Endothelial cell of umbilical vein (primary cell): ENCODE data around the gene PARD3B. TPM values are rescaled to one million over a fixed set of nuclear protein-coding genes. Genes with fewer than 3 reads are reported as not detected.

Experiments
- BruUV-seq: library from RNA; stranded (reverse); fragments of 400-500 nt; replicated peaks from 2 replicates; lab custom pipeline; 2021; lab: Mats Ljungman, UMichigan
- CTCF ChIA-PET: fragments of 300-600, 350-600 bp; sonication (Branson Sonifier 250); formaldehyde crosslinking; loops from one replicate; lab custom pipeline; 2021; ENCODE audit warnings: antibody characterized with exemption, inconsistent platforms; lab: Charles Lee
- POLR2A ChIA-PET: fragments of 300-600, 350-600 bp; sonication (Branson Sonifier 250); formaldehyde crosslinking; loops from one replicate; lab custom pipeline; 2021; ENCODE audit warnings: antibody characterized with exemption, inconsistent platforms; lab: Charles Lee
- DNase-seq: peaks from one replicate; pipeline ENCODE4 v3.0.0-alpha.2; 2011; ENCODE audit warnings: low read depth, low spot score
- FAIRE-seq: peaks from 2 replicates; lab custom pipeline; 2011; peaks lifted over from hg19 to GRCh38; lab: Jason Lieb, UNC
- H2AFZ ChIP-seq: 2 replicates; pipeline ENCODE4 v1.6.0; 2012; ENCODE audit warnings: low read depth, low read length, control low read depth, inconsistent platforms
- H3K27ac ChIP-seq: 2 replicates; pipeline ENCODE4 v1.5.1; 2011; ENCODE audit warnings: low read depth, mild to moderate bottlenecking, control low read depth, low read length, moderate library complexity; ENCODE audit not compliant: insufficient read depth
- H3K27me3 ChIP-seq, 2 experiments: 2 replicates each; pipeline versions ENCODE4 v1.6.0 to v1.6.1; 2011; ENCODE audit warnings: low read length in 2 of 2, mixed read lengths in 1 of 2; ENCODE audit not compliant: control insufficient read depth in 2 of 2, insufficient read depth in 2 of 2
- H3K36me3 ChIP-seq, 2 experiments: 2 replicates in 1 of 2; 3 replicates in 1 of 2; pipeline ENCODE4 v1.5.1; 2011; ENCODE audit warnings: low read length in 2 of 2, mild to moderate bottlenecking in 1 of 2, moderate library complexity in 1 of 2; ENCODE audit not compliant: control insufficient read depth in 2 of 2, insufficient read depth in 2 of 2; ENCODE audit errors: extremely low read depth in 1 of 2
- H3K4me1 ChIP-seq: 3 replicates; pipeline ENCODE4 v1.5.1; 2011; ENCODE audit warnings: mild to moderate bottlenecking, low read length; ENCODE audit not compliant: control insufficient read depth, insufficient read depth; ENCODE audit errors: extremely low read depth
- H3K4me2 ChIP-seq: 2 replicates; pipeline ENCODE4 v1.6.1; 2011; ENCODE audit warnings: low read length, control low read depth, mixed read lengths; ENCODE audit not compliant: insufficient read depth
- H3K4me3 ChIP-seq, 3 experiments: fragments of 200-600 bp in 1 of 3; sonication (generic), shearing (Covaris generic) in 1 of 3; replicated peaks in 1 of 3; 2 replicates each; pipeline ENCODE4 v1.5.1; 2011 to 2016; ENCODE audit warnings: control low read depth in 3 of 3, low read length in 3 of 3, mild to moderate bottlenecking in 2 of 3, inconsistent platforms in 1 of 3, low read depth in 1 of 3, moderate library complexity in 1 of 3; ENCODE audit not compliant: insufficient read depth in 1 of 3
- H3K79me2 ChIP-seq: 2 replicates; pipeline ENCODE4 v1.6.0; 2012; ENCODE audit warnings: low read length, inconsistent platforms; ENCODE audit not compliant: control insufficient read depth, insufficient read depth
- H3K9ac ChIP-seq: replicated peaks from 2 replicates; pipeline ENCODE3; 2011; ENCODE audit warnings: low read length, control low read depth; ENCODE audit not compliant: insufficient read depth; ENCODE audit errors: extremely low read depth
- H3K9me1 ChIP-seq: replicated peaks from 3 replicates; pipeline ENCODE4 v1.6.0; 2011; ENCODE audit warnings: mild to moderate bottlenecking, low read length; ENCODE audit not compliant: control insufficient read depth, insufficient read depth; ENCODE audit errors: extremely low read depth
- H3K9me3 ChIP-seq: replicated peaks from 2 replicates; pipeline ENCODE4 v1.5.1; 2012; ENCODE audit warnings: low read length, inconsistent platforms; ENCODE audit not compliant: control insufficient read depth, insufficient read depth
- H4K20me1 ChIP-seq: replicated peaks from 2 replicates; pipeline ENCODE3; 2011; ENCODE audit warnings: mild to moderate bottlenecking, low read length; ENCODE audit not compliant: control insufficient read depth, insufficient read depth; ENCODE audit errors: extremely low read depth
- EZH2 ChIP-seq: IDR thresholded peaks from 2 replicates; pipeline ENCODE4 v1.6.1; 2012; ENCODE audit warnings: borderline replicate concordance, low read depth, mild to moderate bottlenecking, moderate library complexity, low read length, inconsistent platforms; ENCODE audit not compliant: severe bottlenecking
- FOS ChIP-seq: IDR thresholded peaks from 2 replicates; pipeline ENCODE4 v1.6.1; 2011; ENCODE audit warnings: mild to moderate bottlenecking, low read length, moderate library complexity, borderline replicate concordance; ENCODE audit not compliant: insufficient read depth
- GATA2 ChIP-seq: IDR thresholded peaks from 2 replicates; pipeline ENCODE4 v1.7.0; 2011; ENCODE audit warnings: low read depth, mild to moderate bottlenecking, moderate library complexity, mixed read lengths, low read length; ENCODE audit not compliant: insufficient read length, insufficient read depth
- JUN ChIP-seq: IDR thresholded peaks from 2 replicates; pipeline ENCODE4 v1.6.1; 2011; ENCODE audit warnings: borderline replicate concordance, low read depth; ENCODE audit not compliant: insufficient read length, insufficient read depth
- MYC ChIP-seq: IDR thresholded peaks from one replicate; pipeline ENCODE4 v1.6.1; 2011; ENCODE audit warnings: mild to moderate bottlenecking, low read depth, low read length
- POLR2A ChIP-seq: IDR thresholded peaks from 2 replicates; pipeline ENCODE4 v1.6.1; 2012; ENCODE audit warnings: low read depth, mild to moderate bottlenecking, control low read depth, low read length
- POLR2AphosphoS5 ChIP-seq: IDR thresholded peaks from 2 replicates; pipeline ENCODE4 v1.6.1; 2012; ENCODE audit warnings: low read depth, mild to moderate bottlenecking, control low read depth, low read length, moderate library complexity; ENCODE audit not compliant: insufficient read depth
- dilution Hi-C: fragments of 300-500 bp; cut with MboI; formaldehyde crosslinking; loops from one replicate; pipeline ENCODE4 v1.15.0; 2019; ENCODE audit warnings: low sequenced_read_pairs; ENCODE audit not compliant: extremely low pct_ligation_motif_present
- intact Hi-C: fragments of 100-400 bp; cut with micrococcal nuclease; formaldehyde crosslinking; loops from one replicate; pipeline ENCODE4 v1.10.0; 2022
- polyA plus RNA-seq, 4 experiments: library from polyadenylated mRNA; depleted of rRNA in 3 of 4; stranded (reverse) in 3 of 4; unstranded in 1 of 4; fragments of >200 nt; gene quantifications; 2 replicates each; pipeline versions ENCODE4 v1.2.1 to v1.2.3, GENCODE V29; 2011 to 2012; ENCODE audit warnings: missing spikeins in 1 of 4
- total RNA-seq: library from RNA; stranded (reverse); gene quantifications from 2 replicates; pipeline ENCODE4 v1.2.3, GENCODE V29; 2021
- TF ChIP-seq, protein P1 (sequence below), 2 donors: IDR thresholded peaks; 1 replicate in 1 of 2; 2 replicates in 1 of 2; pipeline ENCODE4 v1.5.1; 2011; ENCODE audit warnings: low read length in 2 of 2, mild to moderate bottlenecking in 2 of 2, moderate library complexity in 2 of 2, control low read depth in 1 of 2, inconsistent platforms in 1 of 2, low read depth in 1 of 2; ENCODE audit not compliant: insufficient read depth in 1 of 2; ENCODE audit errors: extremely low read depth in 1 of 2
- TF ChIP-seq, protein P2 (sequence below): IDR thresholded peaks from 2 replicates; pipeline ENCODE4 v1.6.1; 2011; ENCODE audit not compliant: insufficient read depth, insufficient read length

Gene PARD3B
- total and polyA plus RNA-seq, 2 donors (not counting 3 experiments of a cell fraction or from before 2014, with no cell fraction given) = 2.2 to 30.9 TPM

DNA sequence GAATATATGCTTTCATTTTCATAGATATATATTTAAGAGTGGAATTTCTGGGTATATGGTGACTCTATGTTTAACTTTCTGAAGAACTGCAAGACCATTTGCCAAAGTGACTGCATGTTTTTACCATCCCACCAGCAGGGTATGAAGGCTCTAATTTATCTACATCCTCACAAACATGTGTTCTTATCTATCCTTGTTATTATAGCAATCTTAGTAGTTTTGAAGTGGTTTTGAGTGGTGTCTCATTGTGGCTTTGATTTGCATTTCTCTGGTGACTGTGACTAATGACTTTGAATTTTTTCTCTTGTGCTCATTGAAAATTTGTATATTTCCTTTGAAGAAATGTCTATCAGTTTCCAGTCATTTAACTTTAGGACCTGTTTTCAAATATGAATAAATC, 826.9 kb downstream of the PARD3B start:
- no peak overlapping the region for H3K27ac ChIP-seq
- no peaks in the 10 kb centered on the region for H3K9me1 ChIP-seq
- POLR2A ChIA-PET = no interaction called here
- no peaks in the 10 kb centered on the region for H3K36me3 ChIP-seq
- no peak overlapping the region for H3K4me3 ChIP-seq
- H3K79me2 ChIP-seq = no peaks in the 10 kb centered on the region
- dilution Hi-C loops = no loop called here
- CTCF ChIA-PET = no interaction called here
- peaks cover 2% of the 10 kb centered on the region for H3K4me1 ChIP-seq
- DNase-seq (no peak), FAIRE-seq (no peak)
- H3K9ac ChIP-seq = no peak overlapping the region
- H2AFZ ChIP-seq = no peak overlapping the region
- TF ChIP-seq, protein P1, sequence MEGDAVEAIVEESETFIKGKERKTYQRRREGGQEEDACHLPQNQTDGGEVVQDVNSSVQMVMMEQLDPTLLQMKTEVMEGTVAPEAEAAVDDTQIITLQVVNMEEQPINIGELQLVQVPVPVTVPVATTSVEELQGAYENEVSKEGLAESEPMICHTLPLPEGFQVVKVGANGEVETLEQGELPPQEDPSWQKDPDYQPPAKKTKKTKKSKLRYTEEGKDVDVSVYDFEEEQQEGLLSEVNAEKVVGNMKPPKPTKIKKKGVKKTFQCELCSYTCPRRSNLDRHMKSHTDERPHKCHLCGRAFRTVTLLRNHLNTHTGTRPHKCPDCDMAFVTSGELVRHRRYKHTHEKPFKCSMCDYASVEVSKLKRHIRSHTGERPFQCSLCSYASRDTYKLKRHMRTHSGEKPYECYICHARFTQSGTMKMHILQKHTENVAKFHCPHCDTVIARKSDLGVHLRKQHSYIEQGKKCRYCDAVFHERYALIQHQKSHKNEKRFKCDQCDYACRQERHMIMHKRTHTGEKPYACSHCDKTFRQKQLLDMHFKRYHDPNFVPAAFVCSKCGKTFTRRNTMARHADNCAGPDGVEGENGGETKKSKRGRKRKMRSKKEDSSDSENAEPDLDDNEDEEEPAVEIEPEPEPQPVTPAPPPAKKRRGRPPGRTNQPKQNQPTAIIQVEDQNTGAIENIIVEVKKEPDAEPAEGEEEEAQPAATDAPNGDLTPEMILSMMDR (IDR thresholded peaks at IDR 0.05; ENCODE audit: extremely low read depth in 1 of 2, insufficient read depth in 1 of 2, low read depth in 1 of 2, low read length in 2 of 2) = no peak
- TF ChIP-seq POLR2AphosphoS5 = no peak
- intact Hi-C loops = no loop called here
- no peaks in the 10 kb centered on the region for H3K9me3 ChIP-seq
- no peaks in the 10 kb centered on the region for H4K20me1 ChIP-seq
- no peak overlapping the region for H3K4me2 ChIP-seq
- H3K27me3 ChIP-seq = no peaks in the 10 kb centered on the region
- BruUV-seq = no TSS peak

DNA sequence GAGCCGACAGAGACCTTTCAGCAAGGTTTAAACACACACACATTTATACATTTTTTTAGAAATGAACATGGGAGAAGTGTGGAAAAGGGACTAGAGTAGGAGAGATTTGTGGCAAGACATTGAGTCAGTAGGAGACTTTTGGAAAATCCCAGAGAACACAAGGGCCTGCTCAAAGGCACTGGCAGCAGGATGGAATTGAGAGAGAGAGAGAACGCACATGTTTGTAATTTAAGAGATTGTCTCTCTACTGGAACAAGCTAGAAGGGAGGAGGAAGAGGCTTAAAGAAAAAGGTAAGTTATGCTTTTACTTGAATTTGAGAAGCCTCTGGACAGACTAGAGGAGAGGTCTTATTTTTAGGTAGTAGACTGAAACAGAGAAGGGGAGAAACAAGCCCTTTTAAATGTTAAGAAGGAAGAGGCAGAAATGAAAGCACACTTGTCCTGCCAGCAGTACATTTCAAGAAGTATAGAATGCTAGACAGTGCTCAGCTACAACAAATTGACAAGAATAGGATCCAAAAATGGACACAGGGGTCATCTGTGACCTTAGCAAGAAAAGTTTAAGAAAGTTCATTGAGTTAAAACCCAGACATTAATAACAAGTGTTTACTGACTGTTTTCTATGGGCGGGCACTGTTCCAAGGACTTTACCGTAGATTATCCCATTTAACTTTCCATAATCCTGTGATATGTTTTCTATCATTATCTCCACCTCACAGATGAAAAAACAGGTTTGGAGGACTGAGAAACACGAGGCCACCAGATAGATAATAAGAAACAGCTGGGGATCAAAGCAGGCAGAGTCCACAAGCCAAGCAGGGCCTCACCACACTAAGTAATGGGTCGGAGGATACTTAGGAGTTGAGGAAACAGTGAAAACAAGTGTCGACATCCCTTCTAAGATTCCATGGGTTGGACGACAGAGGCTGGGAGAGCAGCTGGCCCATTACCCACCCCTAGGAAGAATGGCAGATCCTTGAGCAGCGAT, 830.5 kb downstream of the PARD3B start:
- no peaks in the 10 kb centered on the region for H4K20me1 ChIP-seq
- DNase-seq (no peak), FAIRE-seq (no peak)
- H3K9ac ChIP-seq = no peak overlapping the region
- H3K4me1 ChIP-seq = no peaks in the 10 kb centered on the region
- dilution Hi-C loops (no loop called here), intact Hi-C loops (no loop called here)
- H3K27me3 ChIP-seq = no peaks in the 10 kb centered on the region
- H3K27ac ChIP-seq = no peak overlapping the region
- no peaks in the 10 kb centered on the region for H3K36me3 ChIP-seq
- H3K4me3 ChIP-seq = no peak overlapping the region
- POLR2A ChIA-PET = no interaction called here
- CTCF ChIA-PET = no interaction called here
- H3K9me3 ChIP-seq = no peaks in the 10 kb centered on the region
- H3K9me1 ChIP-seq = no peaks in the 10 kb centered on the region
- no peak overlapping the region for H2AFZ ChIP-seq
- no peak for TF ChIP-seq JUN
- no peak for TF ChIP-seq POLR2A
- TF ChIP-seq, protein P1 (IDR thresholded peaks at IDR 0.05; ENCODE audit: extremely low read depth in 1 of 2, insufficient read depth in 1 of 2, low read depth in 1 of 2, low read length in 2 of 2) = no peak
- TF ChIP-seq GATA2 = no peak
- no peak for TF ChIP-seq POLR2AphosphoS5
- TF ChIP-seq FOS = no peak
- TF ChIP-seq, protein P2, sequence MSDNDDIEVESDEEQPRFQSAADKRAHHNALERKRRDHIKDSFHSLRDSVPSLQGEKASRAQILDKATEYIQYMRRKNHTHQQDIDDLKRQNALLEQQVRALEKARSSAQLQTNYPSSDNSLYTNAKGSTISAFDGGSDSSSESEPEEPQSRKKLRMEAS = no peak
- no peak for TF ChIP-seq EZH2
- TF ChIP-seq MYC = no peak
- H3K79me2 ChIP-seq = no peaks in the 10 kb centered on the region
- no peak overlapping the region for H3K4me2 ChIP-seq
- no TSS peak for BruUV-seq
